Liver (tissue), 9 donors: ENCODE measurements around the gene NTF4. TPM values are rescaled to one million over a fixed set of nuclear protein-coding genes. Genes with fewer than 3 reads are reported as not detected.

Experiments used
- DNase-seq: peaks from one replicate; pipeline ENCODE4 v3.0.0-alpha.2; 2017; ENCODE audit warnings: low spot score
- H3K27ac ChIP-seq, 2 donors: one replicate each; pipeline ENCODE4 v1.7.0; 2013; ENCODE audit warnings: inconsistent platforms in 2 of 2, low read length in 2 of 2, control low read depth in 1 of 2, low read depth in 1 of 2, mild to moderate bottlenecking in 1 of 2
- H3K27me3 ChIP-seq, 4 donors: one replicate each; pipeline versions ENCODE4 v1.6.1 to v1.7.0; 2013; ENCODE audit warnings: low read length in 3 of 4, inconsistent platforms in 1 of 4, mild to moderate bottlenecking in 1 of 4, moderate library complexity in 1 of 4; ENCODE audit not compliant: control insufficient read depth in 4 of 4, insufficient read depth in 4 of 4
- H3K36me3 ChIP-seq, 4 donors: one replicate each; pipeline versions ENCODE4 v1.6.1 to v1.7.0; 2013; ENCODE audit warnings: low read length in 3 of 4, mild to moderate bottlenecking in 3 of 4, low read depth in 1 of 4, moderate library complexity in 1 of 4; ENCODE audit not compliant: control insufficient read depth in 4 of 4, insufficient read depth in 3 of 4
- H3K4me1 ChIP-seq, 4 donors: one replicate each; pipeline versions ENCODE4 v1.6.1 to v1.7.0; 2013; ENCODE audit warnings: low read length in 3 of 4, mild to moderate bottlenecking in 3 of 4, moderate library complexity in 1 of 4; ENCODE audit not compliant: control insufficient read depth in 4 of 4, insufficient read depth in 4 of 4
- H3K4me3 ChIP-seq, 3 donors: one replicate each; pipeline versions ENCODE4 v1.6.1 to v1.7.0; 2013; ENCODE audit warnings: low read length in 3 of 3, control low read depth in 1 of 3, low read depth in 1 of 3, mild to moderate bottlenecking in 1 of 3
- H3K9ac ChIP-seq, 2 donors: one replicate each; pipeline ENCODE4 v1.7.0; 2013; ENCODE audit warnings: low read length in 2 of 2, mild to moderate bottlenecking in 2 of 2, moderate library complexity in 2 of 2, control low read depth in 1 of 2, low read depth in 1 of 2
- H3K9me3 ChIP-seq, 4 donors: one replicate each; pipeline versions ENCODE4 v1.6.1 to v1.7.0; 2013; ENCODE audit warnings: low read length in 3 of 4; ENCODE audit not compliant: control insufficient read depth in 4 of 4
- EGR1 ChIP-seq, 2 donors: IDR thresholded peaks; 2 replicates each; pipeline ENCODE4 v1.6.1; 2016 to 2018; ENCODE audit warnings: antibody characterized with exemption in 2 of 2, low read depth in 2 of 2
- FOXA1 ChIP-seq: IDR thresholded peaks from 2 replicates; pipeline ENCODE4 v1.6.1; 2016; ENCODE audit warnings: antibody characterized with exemption
- GABPA ChIP-seq, 2 donors: IDR thresholded peaks in 1 of 2; conservative IDR thresholded peaks in 1 of 2; 2 replicates each; pipeline ENCODE4 v1.6.1; 2016; ENCODE audit warnings: antibody characterized with exemption in 2 of 2, mild to moderate bottlenecking in 1 of 2, moderate library complexity in 1 of 2
- HNF4A ChIP-seq, 2 donors: conservative IDR thresholded peaks; 2 replicates each; pipeline ENCODE4 v1.6.1; 2016; ENCODE audit warnings: antibody characterized with exemption in 2 of 2, mild to moderate bottlenecking in 2 of 2
- HNF4G ChIP-seq: IDR thresholded peaks from 2 replicates; pipeline ENCODE4 v1.6.1; 2016; ENCODE audit warnings: antibody characterized with exemption
- JUND ChIP-seq, 2 donors: IDR thresholded peaks; 2 replicates each; pipeline ENCODE4 v1.6.1; 2016; ENCODE audit warnings: antibody characterized with exemption in 2 of 2
- NR2F2 ChIP-seq: IDR thresholded peaks from 2 replicates; pipeline ENCODE4 v1.6.1; 2016; ENCODE audit warnings: antibody characterized with exemption
- RAD21 ChIP-seq, 2 donors: IDR thresholded peaks; 2 replicates each; pipeline ENCODE4 v1.6.1; 2016; ENCODE audit warnings: antibody characterized with exemption in 2 of 2, mild to moderate bottlenecking in 2 of 2
- RXRA ChIP-seq, 2 donors: IDR thresholded peaks; 2 replicates each; pipeline ENCODE4 v1.6.1; 2017 to 2018; ENCODE audit warnings: antibody characterized with exemption in 2 of 2, mild to moderate bottlenecking in 1 of 2
- SP1 ChIP-seq: IDR thresholded peaks from 2 replicates; pipeline ENCODE4 v1.6.1; 2018; ENCODE audit warnings: antibody characterized with exemption, mild to moderate bottlenecking
- TAF1 ChIP-seq: conservative IDR thresholded peaks from 2 replicates; pipeline ENCODE4 v1.6.1; 2016; ENCODE audit warnings: antibody characterized with exemption, mild to moderate bottlenecking
- YY1 ChIP-seq: IDR thresholded peaks from 2 replicates; pipeline ENCODE4 v1.6.1; 2016; ENCODE audit warnings: antibody characterized with exemption, mild to moderate bottlenecking
- WGBS: extraction: QIAGEN DNeasy Blood & Tissue Kit; methylation state at CpG from one replicate; pipeline ENCODE4 v1.1.7; 2013; 5-methylcytosine and 5-hydroxymethylcytosine counted together
- polyA plus RNA-seq, 2 donors: library from polyadenylated mRNA; stranded (reverse) in 1 of 2; unstranded in 1 of 2; fragments of 200-250 nt in 1 of 2; fragments of >200 nt in 1 of 2; fragmentation: Nextera tagmentation in 1 of 2; extraction: Ambion mirVana in 1 of 2; gene quantifications; one replicate each; pipeline versions ENCODE4 v1.2.1 to v1.2.3, GENCODE V29; 2013 to 2015
- total RNA-seq, 2 donors: library from RNA; depleted of rRNA; stranded (reverse); fragments of >200 nt; gene quantifications; one replicate each; pipeline ENCODE4 v1.2.3, GENCODE V29; 2014
- TF ChIP-seq, protein P1 (sequence below): IDR thresholded peaks from 2 replicates; pipeline ENCODE4 v1.6.1; 2016; ENCODE audit warnings: antibody characterized with exemption, mild to moderate bottlenecking
- TF ChIP-seq, protein P2 (sequence below): IDR thresholded peaks from 2 replicates; pipeline ENCODE4 v1.6.1; 2016; ENCODE audit warnings: antibody characterized with exemption
- TF ChIP-seq, protein P3 (sequence below): IDR thresholded peaks from 2 replicates; pipeline ENCODE4 v1.6.1; 2016; ENCODE audit warnings: antibody characterized with exemption
- TF ChIP-seq, protein P4 (sequence below): IDR thresholded peaks from 2 replicates; pipeline ENCODE4 v1.6.1; 2016; ENCODE audit warnings: antibody characterized with exemption
- TF ChIP-seq, protein P5 (sequence below): fragments of 150-350 bp; IDR thresholded peaks from 2 replicates; pipeline ENCODE4 v1.5.1; 2017; ENCODE audit warnings: improper control_type of control experiment, low read depth, low read length; ENCODE audit not compliant: missing input control
- donor health status: healthy.
- donor health status: healthy.
- donor health status: healthy.
- donor health status: healthy.
- donor health status: healthy.

NTF4 gene
- total and polyA plus RNA-seq, 4 donors = not detected

DNA sequence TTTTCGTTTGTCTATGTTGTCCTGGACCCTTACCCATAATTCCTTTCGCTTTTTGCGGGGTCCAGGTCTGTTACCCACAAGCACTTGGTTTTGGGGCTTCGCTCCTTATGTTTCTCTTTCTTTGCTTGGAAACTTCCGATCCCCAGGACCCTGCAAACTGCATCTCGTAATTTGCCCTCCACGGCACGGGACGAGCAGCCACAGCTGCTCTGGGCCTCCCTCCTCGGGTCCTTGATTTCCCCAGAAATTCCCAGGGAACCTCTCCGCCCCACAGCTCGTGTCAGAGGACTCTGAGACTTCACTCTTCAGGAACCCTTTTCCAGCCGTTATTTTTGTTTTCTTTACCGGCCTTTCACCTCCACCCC is 21.2 kb upstream of the NTF4 start:
- TF ChIP-seq JUND (IDR thresholded peaks at IDR 0.05) = no peak
- TF ChIP-seq HNF4G = no peak
- TF ChIP-seq YY1 = no peak
- TF ChIP-seq, protein P1, sequence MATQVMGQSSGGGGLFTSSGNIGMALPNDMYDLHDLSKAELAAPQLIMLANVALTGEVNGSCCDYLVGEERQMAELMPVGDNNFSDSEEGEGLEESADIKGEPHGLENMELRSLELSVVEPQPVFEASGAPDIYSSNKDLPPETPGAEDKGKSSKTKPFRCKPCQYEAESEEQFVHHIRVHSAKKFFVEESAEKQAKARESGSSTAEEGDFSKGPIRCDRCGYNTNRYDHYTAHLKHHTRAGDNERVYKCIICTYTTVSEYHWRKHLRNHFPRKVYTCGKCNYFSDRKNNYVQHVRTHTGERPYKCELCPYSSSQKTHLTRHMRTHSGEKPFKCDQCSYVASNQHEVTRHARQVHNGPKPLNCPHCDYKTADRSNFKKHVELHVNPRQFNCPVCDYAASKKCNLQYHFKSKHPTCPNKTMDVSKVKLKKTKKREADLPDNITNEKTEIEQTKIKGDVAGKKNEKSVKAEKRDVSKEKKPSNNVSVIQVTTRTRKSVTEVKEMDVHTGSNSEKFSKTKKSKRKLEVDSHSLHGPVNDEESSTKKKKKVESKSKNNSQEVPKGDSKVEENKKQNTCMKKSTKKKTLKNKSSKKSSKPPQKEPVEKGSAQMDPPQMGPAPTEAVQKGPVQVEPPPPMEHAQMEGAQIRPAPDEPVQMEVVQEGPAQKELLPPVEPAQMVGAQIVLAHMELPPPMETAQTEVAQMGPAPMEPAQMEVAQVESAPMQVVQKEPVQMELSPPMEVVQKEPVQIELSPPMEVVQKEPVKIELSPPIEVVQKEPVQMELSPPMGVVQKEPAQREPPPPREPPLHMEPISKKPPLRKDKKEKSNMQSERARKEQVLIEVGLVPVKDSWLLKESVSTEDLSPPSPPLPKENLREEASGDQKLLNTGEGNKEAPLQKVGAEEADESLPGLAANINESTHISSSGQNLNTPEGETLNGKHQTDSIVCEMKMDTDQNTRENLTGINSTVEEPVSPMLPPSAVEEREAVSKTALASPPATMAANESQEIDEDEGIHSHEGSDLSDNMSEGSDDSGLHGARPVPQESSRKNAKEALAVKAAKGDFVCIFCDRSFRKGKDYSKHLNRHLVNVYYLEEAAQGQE = no peak
- TF ChIP-seq, protein P2, sequence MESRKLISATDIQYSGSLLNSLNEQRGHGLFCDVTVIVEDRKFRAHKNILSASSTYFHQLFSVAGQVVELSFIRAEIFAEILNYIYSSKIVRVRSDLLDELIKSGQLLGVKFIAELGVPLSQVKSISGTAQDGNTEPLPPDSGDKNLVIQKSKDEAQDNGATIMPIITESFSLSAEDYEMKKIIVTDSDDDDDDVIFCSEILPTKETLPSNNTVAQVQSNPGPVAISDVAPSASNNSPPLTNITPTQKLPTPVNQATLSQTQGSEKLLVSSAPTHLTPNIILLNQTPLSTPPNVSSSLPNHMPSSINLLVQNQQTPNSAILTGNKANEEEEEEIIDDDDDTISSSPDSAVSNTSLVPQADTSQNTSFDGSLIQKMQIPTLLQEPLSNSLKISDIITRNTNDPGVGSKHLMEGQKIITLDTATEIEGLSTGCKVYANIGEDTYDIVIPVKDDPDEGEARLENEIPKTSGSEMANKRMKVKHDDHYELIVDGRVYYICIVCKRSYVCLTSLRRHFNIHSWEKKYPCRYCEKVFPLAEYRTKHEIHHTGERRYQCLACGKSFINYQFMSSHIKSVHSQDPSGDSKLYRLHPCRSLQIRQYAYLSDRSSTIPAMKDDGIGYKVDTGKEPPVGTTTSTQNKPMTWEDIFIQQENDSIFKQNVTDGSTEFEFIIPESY = no peak
- TF ChIP-seq GABPA (IDR thresholded peaks at IDR 0.05 in 1 of 2, conservative IDR thresholded peaks at IDR 0.05 in 1 of 2) = no peak
- no peak for TF ChIP-seq TAF1
- TF ChIP-seq, protein P3, sequence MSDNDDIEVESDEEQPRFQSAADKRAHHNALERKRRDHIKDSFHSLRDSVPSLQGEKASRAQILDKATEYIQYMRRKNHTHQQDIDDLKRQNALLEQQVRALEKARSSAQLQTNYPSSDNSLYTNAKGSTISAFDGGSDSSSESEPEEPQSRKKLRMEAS = no peak
- TF ChIP-seq EGR1 (IDR thresholded peaks at IDR 0.05; ENCODE audit: low read depth in 2 of 2) = no peak
- TF ChIP-seq HNF4A (conservative IDR thresholded peaks at IDR 0.05) = no peak
- TF ChIP-seq NR2F2 = no peak
- TF ChIP-seq FOXA1 = no peak
- TF ChIP-seq SP1 = no peak
- TF ChIP-seq, protein P4, sequence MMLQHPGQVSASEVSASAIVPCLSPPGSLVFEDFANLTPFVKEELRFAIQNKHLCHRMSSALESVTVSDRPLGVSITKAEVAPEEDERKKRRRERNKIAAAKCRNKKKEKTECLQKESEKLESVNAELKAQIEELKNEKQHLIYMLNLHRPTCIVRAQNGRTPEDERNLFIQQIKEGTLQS = no peak
- TF ChIP-seq, protein P5, sequence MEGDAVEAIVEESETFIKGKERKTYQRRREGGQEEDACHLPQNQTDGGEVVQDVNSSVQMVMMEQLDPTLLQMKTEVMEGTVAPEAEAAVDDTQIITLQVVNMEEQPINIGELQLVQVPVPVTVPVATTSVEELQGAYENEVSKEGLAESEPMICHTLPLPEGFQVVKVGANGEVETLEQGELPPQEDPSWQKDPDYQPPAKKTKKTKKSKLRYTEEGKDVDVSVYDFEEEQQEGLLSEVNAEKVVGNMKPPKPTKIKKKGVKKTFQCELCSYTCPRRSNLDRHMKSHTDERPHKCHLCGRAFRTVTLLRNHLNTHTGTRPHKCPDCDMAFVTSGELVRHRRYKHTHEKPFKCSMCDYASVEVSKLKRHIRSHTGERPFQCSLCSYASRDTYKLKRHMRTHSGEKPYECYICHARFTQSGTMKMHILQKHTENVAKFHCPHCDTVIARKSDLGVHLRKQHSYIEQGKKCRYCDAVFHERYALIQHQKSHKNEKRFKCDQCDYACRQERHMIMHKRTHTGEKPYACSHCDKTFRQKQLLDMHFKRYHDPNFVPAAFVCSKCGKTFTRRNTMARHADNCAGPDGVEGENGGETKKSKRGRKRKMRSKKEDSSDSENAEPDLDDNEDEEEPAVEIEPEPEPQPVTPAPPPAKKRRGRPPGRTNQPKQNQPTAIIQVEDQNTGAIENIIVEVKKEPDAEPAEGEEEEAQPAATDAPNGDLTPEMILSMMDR = no peak
- no peak for TF ChIP-seq RAD21 (IDR thresholded peaks at IDR 0.05)
- TF ChIP-seq RXRA (IDR thresholded peaks at IDR 0.05) = no peak
- H3K9me3 ChIP-seq = no peaks in the 10 kb centered on the region

More for the DNA sequence above, 21.2 kb upstream of the NTF4 start:
- WGBS = under 1% methylated on average over 14 of the region's 14 CpGs
- Histone ChIP-seq H3K9ac (peak overlapping the region; percentile 75 to 79), H3K4me1 (peaks cover 11 to 26% (median 19%) of the 10 kb centered on the region in 4 donors), H3K27me3 (no peaks in the 10 kb centered on the region), H3K36me3 (peaks cover 6 to 22% (median 15%) of the 10 kb centered on the region in 4 donors), H3K27ac (peak overlapping the region; percentile 90), H3K4me3 (peak overlapping the region; percentile 85 to 97 (median 89))
- no peak for DNase-seq
